HG03025 (cell line): Measurements from ENCODE around the gene HIC2.
"Not testable (repeated sequence)": the region's sequence is repeated elsewhere in the genome, so short reads cannot be mapped to it uniquely, and the experiment has no call there.

Experiments used
- ATAC-seq: cut with Tn5 transposase; IDR thresholded peaks from one replicate; pipeline ENCODE4 v1.9.1; 2021; ENCODE audit warnings: mild to moderate bottlenecking, moderate library complexity; ENCODE audit not compliant: unreplicated experiment, low FRiP score

Gene HIC2

DNA sequence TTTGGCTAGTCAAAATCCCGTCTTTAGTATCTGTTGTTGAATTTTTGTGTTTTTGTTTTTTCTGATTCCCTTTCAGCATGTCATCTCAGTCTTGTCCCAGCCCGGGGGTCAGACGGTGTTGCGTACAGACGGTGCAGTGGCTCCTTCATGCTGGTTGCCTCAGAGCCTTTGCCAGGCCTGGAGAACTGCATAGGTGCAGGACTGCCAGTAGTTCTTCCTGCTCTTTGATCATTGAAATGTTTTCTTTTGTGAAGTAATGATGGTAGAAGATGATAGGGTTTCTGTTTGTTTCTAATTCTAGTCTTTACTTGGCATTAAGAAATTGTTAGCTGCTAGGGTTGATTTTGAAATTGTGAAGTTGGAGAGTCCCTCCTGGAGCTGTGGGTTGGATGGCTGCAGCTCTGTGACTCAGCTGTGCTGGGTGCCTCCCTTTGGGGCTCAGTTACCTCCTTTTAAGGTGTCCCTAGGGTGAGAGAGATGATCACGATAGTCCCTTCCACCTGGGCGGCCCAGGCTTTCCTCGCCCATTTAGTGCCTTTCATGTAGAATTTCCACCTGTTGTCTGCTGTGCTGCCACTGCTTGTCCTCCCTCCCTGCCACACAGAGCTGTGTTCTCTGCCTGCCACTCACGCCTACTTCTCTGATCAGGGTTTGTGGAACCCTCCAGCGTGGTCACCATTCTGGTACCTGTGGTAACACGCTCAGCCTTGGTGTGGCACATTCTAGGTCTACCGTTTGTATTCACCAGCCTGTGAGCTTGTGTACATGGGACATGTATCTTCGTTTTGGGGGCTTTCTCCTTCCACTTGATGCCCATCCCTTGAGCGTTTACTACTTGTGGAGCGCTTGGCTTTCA is 17.4 kb downstream of the HIC2 start:
- ATAC-seq: not testable (repeated sequence)

DNA sequence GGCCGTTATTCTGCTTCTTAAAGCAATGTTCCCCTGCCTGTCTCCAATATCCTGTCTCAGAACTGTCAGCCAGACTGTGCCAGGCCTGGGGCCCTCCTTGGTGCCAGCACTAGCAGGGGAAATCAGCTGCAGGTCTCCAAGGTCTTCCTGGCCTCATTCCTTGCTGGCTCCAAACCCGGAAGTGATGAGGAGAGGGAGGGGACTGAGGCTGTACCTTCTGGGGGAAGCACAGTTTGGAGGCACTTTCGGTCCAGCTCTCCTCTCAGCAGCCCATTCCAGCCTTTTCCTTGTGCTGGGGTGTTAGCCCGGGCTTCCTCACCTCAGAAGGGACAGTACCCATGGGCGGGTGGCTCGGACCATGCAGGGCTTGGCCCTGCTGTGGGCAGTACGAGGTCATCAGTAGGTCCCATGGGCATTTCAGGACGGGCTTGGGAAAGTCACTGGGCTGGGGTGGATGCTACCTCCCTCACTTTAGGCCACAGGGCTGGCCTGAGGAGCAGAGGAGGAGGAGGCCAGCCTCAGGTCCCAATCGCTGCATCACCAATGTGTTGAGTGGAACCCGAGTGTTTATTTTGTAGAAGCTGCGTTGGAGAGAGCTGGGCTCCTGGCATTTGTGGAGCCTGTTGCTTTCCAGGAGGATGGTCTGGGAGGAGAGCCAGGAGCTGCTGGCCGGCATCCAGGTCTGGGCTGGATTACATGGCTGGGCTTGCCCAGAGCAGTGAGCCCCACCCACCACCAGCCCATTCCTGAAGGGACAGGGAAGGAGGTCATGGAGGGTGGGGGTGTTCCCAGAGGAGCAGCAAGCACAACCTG is 19.0 kb downstream of the HIC2 start:
- ATAC-seq: not testable (repeated sequence)

- not testable (repeated sequence) for ATAC-seq
Measured at GRCh38 chr22:21438013-21438412, 20.8 kb downstream of the HIC2 start.

DNA sequence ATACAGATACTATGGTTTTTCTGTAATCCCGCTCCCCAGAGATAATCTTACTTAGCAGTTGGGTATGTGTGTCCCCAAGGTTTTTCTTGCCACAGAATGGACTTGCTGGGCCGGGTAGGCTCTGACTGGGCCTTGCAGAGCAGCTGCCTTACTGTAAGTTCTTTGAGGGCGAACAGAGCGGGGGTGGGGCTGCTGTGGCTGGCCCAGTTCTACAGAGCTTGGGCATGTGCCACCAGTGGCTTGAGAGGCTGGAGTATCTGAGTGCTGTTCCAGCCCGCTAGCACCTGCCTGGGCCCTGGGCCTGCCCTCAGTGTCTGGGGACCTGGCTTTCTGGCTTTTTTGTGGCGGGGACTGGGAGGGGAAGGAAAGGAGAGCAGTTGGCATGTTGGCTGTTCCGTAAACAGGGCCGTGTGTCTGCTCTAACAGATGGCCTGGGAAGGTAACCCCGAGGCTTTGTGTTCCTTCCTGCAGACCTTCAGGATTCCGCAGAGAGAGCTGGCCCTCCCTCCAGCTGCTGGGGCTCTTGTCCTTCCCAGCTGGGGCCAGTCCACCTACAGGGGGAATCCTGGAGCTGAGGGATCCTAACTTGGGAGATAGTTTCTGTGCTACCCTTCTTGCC is 23.0 kb downstream of the HIC2 start:
- ATAC-seq: not testable (repeated sequence)

- not testable (repeated sequence) for ATAC-seq
Measured at GRCh38 chr22:21440676-21441075, 23.5 kb downstream of the HIC2 start.

- not testable (repeated sequence) for ATAC-seq
Measured at GRCh38 chr22:21441170-21441569, 24.0 kb downstream of the HIC2 start.

- not testable (repeated sequence) for ATAC-seq
Measured at GRCh38 chr22:21442123-21442522, 25.0 kb downstream of the HIC2 start.

GRCh38 chr22:21442646-21443045 is 25.5 kb downstream of the HIC2 start:
- ATAC-seq: not testable (repeated sequence)

DNA sequence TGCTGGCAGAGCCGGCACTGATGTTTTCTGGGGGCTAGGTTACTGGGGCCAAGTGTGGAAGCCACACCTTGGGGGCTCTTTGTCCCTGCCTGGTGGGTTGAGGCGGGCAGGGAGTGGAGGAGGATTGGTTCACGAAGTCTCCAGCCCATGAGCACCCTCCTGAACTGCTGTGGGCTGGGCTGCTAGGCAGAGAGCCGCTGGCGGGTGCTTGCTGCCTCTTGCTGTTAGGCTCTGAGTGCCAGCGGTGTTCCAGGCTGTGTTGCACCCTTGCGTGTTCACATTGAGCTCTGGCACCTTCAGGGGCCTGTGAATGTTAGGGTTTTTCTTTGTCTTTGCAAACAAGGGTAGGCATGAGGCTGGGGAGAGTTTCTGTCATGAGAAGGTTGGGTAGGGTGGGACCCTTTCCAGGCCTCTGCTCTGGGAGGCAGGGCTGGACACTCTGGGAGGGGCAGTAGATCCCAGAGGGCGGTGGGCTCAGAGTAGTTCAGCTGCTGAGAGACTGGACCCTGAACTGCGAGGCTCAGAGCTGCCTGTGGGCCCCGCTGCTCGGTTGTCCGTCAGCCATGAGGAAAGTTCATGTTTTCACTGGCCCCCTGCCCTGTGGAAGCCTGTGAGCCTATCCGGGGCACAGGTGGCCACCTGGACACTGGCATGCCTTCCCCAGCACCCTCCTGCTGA is 26.0 kb downstream of the HIC2 start:
- ATAC-seq: no peak

DNA sequence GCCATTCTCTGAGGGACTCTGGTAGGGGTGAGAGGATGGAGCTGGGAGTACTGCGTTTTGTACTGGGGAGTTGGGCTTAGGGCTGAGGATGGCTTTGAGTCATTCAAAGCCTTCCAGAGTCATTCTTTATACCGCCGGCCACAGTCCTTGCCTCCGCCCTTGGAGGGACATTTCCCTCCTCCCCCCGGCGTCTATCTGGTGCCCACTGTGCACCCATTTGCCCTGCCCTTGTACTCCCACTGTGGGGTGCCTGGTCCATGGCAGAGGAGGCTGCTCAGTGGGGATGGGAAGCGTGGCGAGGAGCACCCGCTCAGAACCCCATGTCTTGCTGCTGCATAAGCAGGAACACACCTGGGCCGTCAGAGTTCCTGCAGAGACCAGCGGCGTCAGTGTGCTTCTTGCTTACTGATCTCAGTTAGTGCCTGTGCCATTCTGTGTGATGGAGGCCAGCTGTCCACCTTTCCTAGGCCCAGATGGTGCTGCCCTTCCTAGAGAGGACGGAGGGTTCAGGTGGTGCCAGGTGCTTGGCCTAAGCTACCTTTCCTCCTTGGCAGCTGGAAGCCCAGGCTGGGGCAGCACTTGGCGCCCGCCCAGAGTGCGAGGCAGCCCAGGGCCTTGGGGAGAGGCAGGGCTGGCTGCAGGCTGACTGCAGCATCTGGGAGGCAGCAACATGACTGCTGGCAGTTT is 26.7 kb downstream of the HIC2 start:
- no peak for ATAC-seq

DNA sequence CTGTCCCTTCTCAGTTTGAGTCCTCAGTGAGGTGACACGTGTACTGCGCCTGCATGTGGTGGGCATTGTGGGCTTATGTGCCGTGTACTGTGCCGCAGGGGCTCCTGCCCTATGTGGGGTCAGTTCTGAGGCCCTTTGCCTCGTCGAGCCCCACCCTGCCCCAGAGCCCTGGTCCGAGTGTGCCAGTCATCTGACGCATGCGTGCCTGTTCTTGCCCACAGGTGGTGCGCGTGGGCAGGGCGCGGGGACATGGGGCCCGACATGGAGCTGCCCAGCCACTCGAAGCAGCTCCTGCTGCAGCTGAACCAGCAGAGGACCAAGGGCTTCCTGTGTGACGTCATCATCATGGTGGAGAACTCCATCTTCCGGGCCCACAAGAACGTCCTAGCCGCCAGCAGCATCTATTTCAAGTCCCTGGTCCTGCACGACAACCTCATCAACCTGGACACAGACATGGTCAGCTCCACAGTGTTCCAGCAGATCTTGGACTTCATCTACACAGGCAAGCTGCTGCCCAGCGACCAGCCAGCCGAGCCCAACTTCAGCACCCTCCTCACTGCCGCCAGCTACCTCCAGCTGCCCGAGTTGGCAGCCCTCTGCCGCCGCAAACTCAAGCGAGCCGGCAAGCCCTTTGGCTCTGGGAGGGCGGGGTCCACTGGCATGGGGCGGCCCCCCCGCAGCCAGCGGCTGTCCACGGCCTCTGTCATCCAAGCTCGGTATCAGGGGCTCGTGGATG is 27.7 kb downstream of the HIC2 start:
- ATAC-seq: no peak

- ATAC-seq: no peak
Measured at GRCh38 chr22:21445437-21446127, 28.4 kb downstream of the HIC2 start.

- no peak for ATAC-seq
Measured at GRCh38 chr22:21446128-21446826, 29.1 kb downstream of the HIC2 start.

DNA sequence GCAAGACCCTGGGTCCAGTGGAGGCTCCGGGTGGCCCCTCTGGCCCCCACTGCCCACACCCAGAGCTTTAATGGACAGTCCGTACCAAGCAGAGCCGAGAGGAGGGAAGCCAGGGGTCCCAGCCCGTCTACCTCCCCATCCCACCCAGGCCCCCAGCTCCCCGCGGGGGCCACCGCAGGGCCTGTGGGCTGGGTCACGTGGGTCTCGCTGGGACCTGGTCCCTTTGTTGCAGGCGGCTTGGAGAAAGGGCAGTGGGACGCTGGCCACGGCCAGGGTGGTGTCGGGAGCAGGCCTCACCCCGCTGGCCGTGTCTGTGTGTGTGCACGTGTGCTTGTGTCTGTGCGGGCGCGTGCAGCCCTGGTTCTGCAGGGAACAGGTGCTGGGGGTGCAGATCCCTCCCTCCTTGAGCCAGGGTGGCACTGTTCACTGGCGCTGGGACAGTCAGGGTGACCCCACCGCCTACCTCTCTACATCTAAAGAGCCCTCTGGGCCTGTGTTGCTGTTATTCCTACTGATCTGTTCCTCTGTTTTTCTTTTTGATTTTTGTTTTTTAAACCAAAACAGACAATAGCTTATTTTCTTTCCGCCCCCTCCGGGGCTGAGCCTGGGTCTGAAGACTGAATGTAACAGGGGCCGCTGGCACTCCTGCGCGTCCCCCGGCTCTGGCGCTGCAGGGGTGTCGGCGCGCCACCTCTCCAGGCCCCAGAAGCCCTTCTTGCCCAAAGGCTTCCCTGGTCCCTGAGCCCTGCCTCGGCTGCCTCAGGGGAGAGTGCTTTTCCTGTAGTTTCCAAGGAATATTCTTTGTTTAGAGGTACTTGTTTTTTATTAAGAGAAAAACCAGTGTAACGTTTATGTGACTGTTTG is 29.9 kb downstream of the HIC2 start:
- no peak for ATAC-seq

DNA sequence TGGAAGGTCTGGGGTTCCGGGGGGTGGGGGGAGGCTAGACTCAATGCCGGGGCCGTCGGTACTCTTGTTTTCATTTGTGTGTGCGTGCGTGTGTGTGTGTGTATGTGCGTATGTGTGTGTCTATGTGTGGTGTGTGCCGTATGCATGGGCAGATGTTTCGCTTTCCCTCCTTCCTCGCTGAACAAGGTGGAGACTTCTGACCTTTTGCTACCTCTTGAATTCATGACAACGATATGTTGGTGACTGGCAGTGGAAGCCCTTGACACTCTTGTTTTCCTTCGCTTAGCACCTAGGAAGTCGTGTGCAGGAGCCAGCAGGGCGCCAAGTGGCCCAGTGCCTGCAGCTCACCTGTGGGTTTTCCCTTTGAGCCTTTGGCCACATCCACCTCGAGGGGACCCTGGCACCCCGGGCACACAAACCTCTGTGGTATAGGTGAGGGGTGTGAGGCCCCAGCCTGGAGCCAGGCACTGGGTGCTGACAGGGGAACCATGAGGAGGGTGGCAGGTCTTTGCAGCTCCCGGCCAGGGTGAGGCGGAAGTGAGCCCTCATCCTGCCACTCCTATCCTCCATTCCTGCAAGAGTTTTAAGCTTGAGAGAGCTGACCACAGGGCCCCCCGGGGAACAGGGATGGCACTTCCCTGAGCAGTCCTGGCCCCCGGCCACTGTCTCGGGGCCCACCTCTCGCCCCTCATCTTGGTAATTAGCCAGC is 30.7 kb downstream of the HIC2 start:
- ATAC-seq: no peak

- ATAC-seq: no peak
Measured at GRCh38 chr22:21448627-21449416, 31.7 kb downstream of the HIC2 start.
